Neuronal stem cell (in vitro differentiated cells): ENCODE results near the gene PTPRU.

Experiments used
- DNase-seq: peaks from one replicate; pipeline ENCODE4 v3.0.0-alpha.2; 2013; ENCODE audit warnings: low spot score
- H2AFZ ChIP-seq: one replicate; pipeline ENCODE4 v1.6.1; 2013; ENCODE audit warnings: mild to moderate bottlenecking, low read length, inconsistent platforms
- H2AK5ac ChIP-seq: 2 replicates; pipeline ENCODE4 v1.6.1; 2013; ENCODE audit warnings: low read depth, mild to moderate bottlenecking, inconsistent platforms, low read length, moderate library complexity, mixed read lengths
- H2BK120ac ChIP-seq: 2 replicates; pipeline ENCODE4 v1.6.1; 2013; ENCODE audit warnings: low read depth, mild to moderate bottlenecking, inconsistent platforms, low read length, moderate library complexity, mixed read lengths
- H2BK12ac ChIP-seq: one replicate; pipeline ENCODE4 v1.6.1; 2013; ENCODE audit warnings: low read length, inconsistent platforms
- H2BK15ac ChIP-seq: 2 replicates; pipeline ENCODE4 v1.6.1; 2013; ENCODE audit warnings: mild to moderate bottlenecking, low read length, inconsistent platforms, mixed read lengths
- H2BK5ac ChIP-seq: one replicate; pipeline ENCODE4 v1.6.1; 2013; ENCODE audit warnings: inconsistent platforms, mild to moderate bottlenecking, low read length, moderate library complexity
- H3K14ac ChIP-seq: one replicate; pipeline ENCODE4 v1.6.1; 2013; ENCODE audit warnings: low read length, inconsistent platforms
- H3K18ac ChIP-seq: 2 replicates; pipeline ENCODE4 v1.6.1; 2013; ENCODE audit warnings: low read length, inconsistent platforms
- H3K23ac ChIP-seq: 2 replicates; pipeline ENCODE4 v1.6.1; 2013; ENCODE audit warnings: low read depth, mild to moderate bottlenecking, mixed read lengths, low read length, inconsistent platforms; ENCODE audit not compliant: poor library complexity
- H3K27ac ChIP-seq: replicated peaks from 3 replicates; pipeline ENCODE4 v1.5.1; 2013; ENCODE audit warnings: low read length, inconsistent platforms
- H3K27me3 ChIP-seq, 3 experiments: 2 replicates each; pipeline ENCODE4 v1.6.1; 2013; ENCODE audit warnings: low read length in 3 of 3, mild to moderate bottlenecking in 2 of 3, inconsistent platforms in 1 of 3, low read depth in 1 of 3, mixed read lengths in 1 of 3, moderate library complexity in 1 of 3; ENCODE audit not compliant: control insufficient read depth in 3 of 3, insufficient read depth in 3 of 3
- H3K36me3 ChIP-seq, 2 donors: replicated peaks in 1 of 2; 2 replicates each; pipeline ENCODE4 v1.6.1; 2013; ENCODE audit warnings: low read length in 2 of 2; ENCODE audit not compliant: control insufficient read depth in 2 of 2, insufficient read depth in 2 of 2
- H3K4ac ChIP-seq: 2 replicates; pipeline ENCODE4 v1.6.1; 2013; ENCODE audit warnings: inconsistent platforms, mild to moderate bottlenecking, low read length, moderate library complexity
- H3K4me1 ChIP-seq, 2 donors: 1 replicate in 1 of 2; 2 replicates in 1 of 2; pipeline ENCODE4 v1.6.1; 2013; ENCODE audit warnings: low read length in 2 of 2, low read depth in 1 of 2; ENCODE audit not compliant: control insufficient read depth in 2 of 2, insufficient read depth in 1 of 2
- H3K4me2 ChIP-seq: one replicate; pipeline ENCODE4 v1.6.1; 2013; ENCODE audit warnings: mild to moderate bottlenecking, low read length, inconsistent platforms; ENCODE audit not compliant: insufficient read depth, poor library complexity, severe bottlenecking
- H3K4me3 ChIP-seq, 2 donors: 2 replicates each; pipeline ENCODE4 v1.5.1; 2013; ENCODE audit warnings: low read length in 2 of 2, mild to moderate bottlenecking in 2 of 2, inconsistent platforms in 1 of 2, moderate library complexity in 1 of 2
- H3K79me1 ChIP-seq: one replicate; pipeline ENCODE4 v1.6.1; 2013; ENCODE audit warnings: low read depth, mild to moderate bottlenecking, inconsistent platforms, low read length, moderate library complexity
- H3K9ac ChIP-seq: one replicate; pipeline ENCODE4 v1.6.1; 2013; ENCODE audit warnings: mild to moderate bottlenecking, low read depth, low read length, inconsistent platforms; ENCODE audit not compliant: poor library complexity
- H3K9me3 ChIP-seq, 2 donors: replicated peaks in 1 of 2; 2 replicates each; pipeline versions ENCODE3 to v1.6.1; 2013; ENCODE audit warnings: low read length in 2 of 2, mild to moderate bottlenecking in 2 of 2, inconsistent platforms in 1 of 2, low read depth in 1 of 2, mixed read lengths in 1 of 2, moderate library complexity in 1 of 2; ENCODE audit not compliant: control insufficient read depth in 2 of 2, insufficient read depth in 1 of 2
- H4K8ac ChIP-seq: one replicate; pipeline ENCODE4 v1.6.1; 2013; ENCODE audit warnings: low read depth, mild to moderate bottlenecking, inconsistent platforms, low read length, moderate library complexity
- H4K91ac ChIP-seq: one replicate; pipeline ENCODE4 v1.6.1; 2013; ENCODE audit warnings: low read length, low read depth, mild to moderate bottlenecking, inconsistent platforms; ENCODE audit not compliant: poor library complexity
- WGBS, 2 donors: extraction: QIAGEN DNeasy Blood & Tissue Kit; methylation state at CpG; one replicate each; pipeline ENCODE4 v1.1.7; 2013; ENCODE audit warnings: missing lambda C conversion rate in 2 of 2, mixed read lengths in 1 of 2; ENCODE audit not compliant: insufficient read length in 2 of 2, insufficient replicate concordance in 1 of 2; ENCODE audit errors: extremely low coverage in 2 of 2; 5-methylcytosine and 5-hydroxymethylcytosine counted together

PTPRU gene

GRCh38 chr1:29270929-29271521, 34.7 kb downstream of the PTPRU start:
- H2BK12ac ChIP-seq = no peak overlapping the region
- no peak overlapping the region for H3K4me2 ChIP-seq
- no peak overlapping the region for H2BK5ac ChIP-seq
- no peak overlapping the region for H2AK5ac ChIP-seq
- no peak overlapping the region for H3K23ac ChIP-seq
- H3K4ac ChIP-seq = no peak overlapping the region
- H2BK15ac ChIP-seq = no peak overlapping the region
- WGBS, 2 donors = no CpG with 5 or more reads among the region's 3 CpGs
- peaks cover 0 to 3% of the 10 kb centered on the region in 2 donors for H3K36me3 ChIP-seq
- H3K4me3 ChIP-seq = no peak overlapping the region
- peaks cover 0 to 5% (median 0%) of the 10 kb centered on the region in 3 experiments for H3K27me3 ChIP-seq
- peak overlapping the region; percentile 83 for H3K27ac ChIP-seq
- H4K8ac ChIP-seq = no peak overlapping the region
- DNase-seq = no peak
- H3K18ac ChIP-seq = no peak overlapping the region
- H2AFZ ChIP-seq = no peak overlapping the region
- H2BK120ac ChIP-seq = no peak overlapping the region
- H4K91ac ChIP-seq = no peak overlapping the region
- no peak overlapping the region for H3K14ac ChIP-seq
- H3K9ac ChIP-seq = no peak overlapping the region
- H3K4me1 ChIP-seq = peaks cover 13 to 19% of the 10 kb centered on the region in 2 donors
- peaks cover 0 to 3% of the 10 kb centered on the region in 2 donors for H3K9me3 ChIP-seq
- no peaks in the 10 kb centered on the region for H3K79me1 ChIP-seq

- Histone ChIP-seq H4K8ac (no peak overlapping the region), H3K27ac (peak overlapping the region; percentile 83), H3K9me3 (peaks cover 0 to 3% of the 10 kb centered on the region in 2 donors), H4K91ac (no peak overlapping the region), H3K36me3 (peaks cover 0 to 3% of the 10 kb centered on the region in 2 donors), H2AFZ (peak overlapping the region; percentile 21), H2BK5ac (peak overlapping the region; percentile 78), H3K18ac (peak overlapping the region; percentile 86), H3K14ac (no peak overlapping the region), H3K9ac (no peak overlapping the region), H2BK120ac (no peak overlapping the region), H3K4me2 (peak overlapping the region; percentile 60), H3K27me3 (peaks cover 0 to 5% (median 0%) of the 10 kb centered on the region in 3 experiments), H3K23ac (no peak overlapping the region), H2BK12ac (no peak overlapping the region), H3K79me1 (no peaks in the 10 kb centered on the region), H3K4me1 (peaks cover 13 to 19% of the 10 kb centered on the region in 2 donors), H2AK5ac (no peak overlapping the region), H2BK15ac (no peak overlapping the region), H3K4me3 (no peak overlapping the region), H3K4ac (no peak overlapping the region)
- WGBS, 2 donors = no CpG with 5 or more reads among the region's 7 CpGs
- DNase-seq = peak; percentile 65
Observed at GRCh38 chr1:29271724-29272123, 35.4 kb downstream of the PTPRU start.

- H2BK5ac ChIP-seq = peak overlapping the region; percentile 78
- DNase-seq = no peak
- peaks cover 0 to 3% of the 10 kb centered on the region in 2 donors for H3K36me3 ChIP-seq
- H3K4me2 ChIP-seq = peak overlapping the region; percentile 60
- WGBS, 2 donors = no CpG with 5 or more reads among the region's 6 CpGs
- H3K18ac ChIP-seq = peak overlapping the region; percentile 86
- no peak overlapping the region for H2BK12ac ChIP-seq
- no peak overlapping the region for H3K4me3 ChIP-seq
- H2AK5ac ChIP-seq = no peak overlapping the region
- H3K4me1 ChIP-seq = peaks cover 13 to 19% of the 10 kb centered on the region in 2 donors
- peak overlapping the region; percentile 83 for H3K27ac ChIP-seq
- no peak overlapping the region for H3K14ac ChIP-seq
- H4K91ac ChIP-seq = no peak overlapping the region
- no peak overlapping the region for H3K9ac ChIP-seq
- no peak overlapping the region for H2BK15ac ChIP-seq
- H3K79me1 ChIP-seq = no peaks in the 10 kb centered on the region
- no peak overlapping the region for H3K23ac ChIP-seq
- H3K27me3 ChIP-seq = peaks cover 0 to 5% (median 0%) of the 10 kb centered on the region in 3 experiments
- peak overlapping the region; percentile 59 for H2AFZ ChIP-seq
- no peak overlapping the region for H2BK120ac ChIP-seq
- no peak overlapping the region for H4K8ac ChIP-seq
- H3K9me3 ChIP-seq = peaks cover 0 to 3% of the 10 kb centered on the region in 2 donors
- H3K4ac ChIP-seq = no peak overlapping the region
Observed at GRCh38 chr1:29272147-29272907, 36.0 kb downstream of the PTPRU start.

GRCh38 chr1:29275435-29275834, 39.1 kb downstream of the PTPRU start:
- H3K27ac ChIP-seq = no peak overlapping the region
- no peaks in the 10 kb centered on the region for H3K79me1 ChIP-seq
- no peak overlapping the region for H2BK120ac ChIP-seq
- H3K4me2 ChIP-seq = no peak overlapping the region
- H3K27me3 ChIP-seq = peaks cover 0 to 3% (median 0%) of the 10 kb centered on the region in 3 experiments
- peak overlapping the region; percentile 28 for H3K18ac ChIP-seq
- no peak overlapping the region for H4K8ac ChIP-seq
- no peak overlapping the region for H3K14ac ChIP-seq
- H4K91ac ChIP-seq = no peak overlapping the region
- peaks cover 0 to 3% of the 10 kb centered on the region in 2 donors for H3K36me3 ChIP-seq
- no peak overlapping the region for H2BK15ac ChIP-seq
- H3K9me3 ChIP-seq = peaks cover 0 to 3% of the 10 kb centered on the region in 2 donors
- H3K23ac ChIP-seq = no peak overlapping the region
- DNase-seq = no peak
- WGBS, 2 donors = no CpG with 5 or more reads among the region's 14 CpGs
- H3K9ac ChIP-seq = peak overlapping the region; percentile 53
- peaks cover 13 to 18% of the 10 kb centered on the region in 2 donors for H3K4me1 ChIP-seq
- H2AK5ac ChIP-seq = peak overlapping the region; percentile 53
- no peak overlapping the region for H3K4me3 ChIP-seq
- no peak overlapping the region for H2BK5ac ChIP-seq
- no peak overlapping the region for H2BK12ac ChIP-seq
- H3K4ac ChIP-seq = no peak overlapping the region
- H2AFZ ChIP-seq = no peak overlapping the region
